GM13976 (cell line): ENCODE data around the gene GABRP.
"Not testable (repeated sequence)": the region's sequence is repeated elsewhere in the genome, so short reads cannot be mapped to it uniquely, and the experiment has no call there.

Source experiments
- DNase-seq: peaks from one replicate; pipeline ENCODE4 v3.0.0; 2012; ENCODE audit warnings: low spot score
- CTCF ChIP-seq: IDR thresholded peaks from 2 replicates; pipeline ENCODE4 v1.5.1; 2012; ENCODE audit warnings: borderline replicate concordance, mild to moderate bottlenecking; ENCODE audit not compliant: insufficient read depth; ENCODE audit errors: extremely low read depth, missing control alignments, control extremely low read depth
- in situ Hi-C: fragments of 300-500 bp; cut with MboI; formaldehyde crosslinking; loops from one replicate; pipeline ENCODE4 v1.12.0; 2022; ENCODE audit warnings: low sequenced_read_pairs, mixed read lengths, inconsistent platforms; ENCODE audit not compliant: unreplicated experiment

Gene GABRP

GRCh38 chr5:170760113-170760512 is 23.4 kb upstream of the GABRP start:
- TF ChIP-seq CTCF: no peak
- in situ Hi-C loops: no loop called here
- no peak for DNase-seq

- DNase-seq: no peak
- TF ChIP-seq CTCF: no peak
- in situ Hi-C loops: no loop called here
Measured at GRCh38 chr5:170761048-170761707, 22.3 kb upstream of the GABRP start.

- in situ Hi-C loops: no loop called here
- TF ChIP-seq CTCF: no peak
- DNase-seq: no peak
Measured at GRCh38 chr5:170761708-170762066, 21.8 kb upstream of the GABRP start.

GRCh38 chr5:170762298-170762697 is 21.2 kb upstream of the GABRP start:
- in situ Hi-C loops, DNase-seq: not testable (repeated sequence)

- in situ Hi-C loops, DNase-seq: not testable (repeated sequence)
Measured at GRCh38 chr5:170765868-170766267, 17.7 kb upstream of the GABRP start.

GRCh38 chr5:170769246-170769645 is 14.3 kb upstream of the GABRP start:
- no peak for DNase-seq
- in situ Hi-C loops: no loop called here
- TF ChIP-seq CTCF: no peak

- in situ Hi-C loops: no loop called here
- TF ChIP-seq CTCF: no peak
- DNase-seq: no peak
Measured at GRCh38 chr5:170769898-170770416, 13.6 kb upstream of the GABRP start.

- in situ Hi-C loops: no loop called here
- TF ChIP-seq CTCF: no peak
- no peak for DNase-seq
Measured at GRCh38 chr5:170771496-170771895, 12.0 kb upstream of the GABRP start.
